Effector memory CD8-positive, alpha-beta T cell (primary cell): Measurements from ENCODE around the gene SEMA3E.
"Not testable (repeated sequence)": the region's sequence is repeated elsewhere in the genome, so short reads cannot be mapped to it uniquely, and the experiment has no call there.

ENCODE experiments used
- ATAC-seq: fragments of 150-1000 bp; cut with Tn5 transposase; replicated peaks from 2 replicates; pipeline ENCODE4 v1.10.0; 2021; ENCODE audit warnings: mild to moderate bottlenecking, moderate library complexity
- DNase-seq, 3 experiments: peaks; one replicate each; pipeline ENCODE4 v3.0.0; 2021
- H3K27ac Mint-ChIP-seq, 2 donors: one replicate each; pipeline ENCODE4 v1.8.0; 2022; ENCODE audit warnings: mild to moderate bottlenecking in 2 of 2, mixed read lengths in 2 of 2, moderate library complexity in 2 of 2
- H3K27me3 Mint-ChIP-seq, 2 donors: one replicate each; pipeline ENCODE4 v1.8.0; 2022; ENCODE audit warnings: mixed read lengths in 2 of 2
- H3K36me3 Mint-ChIP-seq: one replicate; pipeline ENCODE4 v1.8.0; 2022; ENCODE audit warnings: mild to moderate bottlenecking, moderate library complexity, mixed read lengths; ENCODE audit not compliant: insufficient read depth
- H3K4me1 Mint-ChIP-seq, 2 donors: one replicate each; pipeline ENCODE4 v1.8.0; 2022; ENCODE audit warnings: low read depth in 2 of 2, mixed read lengths in 2 of 2
- H3K4me3 Mint-ChIP-seq, 2 donors: one replicate each; pipeline ENCODE4 v1.8.0; 2022; ENCODE audit warnings: mild to moderate bottlenecking in 2 of 2, mixed read lengths in 2 of 2, moderate library complexity in 2 of 2
- H3K9me3 Mint-ChIP-seq, 2 donors: one replicate each; pipeline ENCODE4 v1.8.0; 2022; ENCODE audit warnings: mixed read lengths in 2 of 2
- total RNA-seq, 9 experiments: gene quantifications; one replicate each; lab custom pipeline; 2026; lab: John Stamatoyannopoulos, UW

The SEMA3E gene
- 0 to 0.30 (median 0) reads per million in 9 experiments for total RNA-seq

DNA sequence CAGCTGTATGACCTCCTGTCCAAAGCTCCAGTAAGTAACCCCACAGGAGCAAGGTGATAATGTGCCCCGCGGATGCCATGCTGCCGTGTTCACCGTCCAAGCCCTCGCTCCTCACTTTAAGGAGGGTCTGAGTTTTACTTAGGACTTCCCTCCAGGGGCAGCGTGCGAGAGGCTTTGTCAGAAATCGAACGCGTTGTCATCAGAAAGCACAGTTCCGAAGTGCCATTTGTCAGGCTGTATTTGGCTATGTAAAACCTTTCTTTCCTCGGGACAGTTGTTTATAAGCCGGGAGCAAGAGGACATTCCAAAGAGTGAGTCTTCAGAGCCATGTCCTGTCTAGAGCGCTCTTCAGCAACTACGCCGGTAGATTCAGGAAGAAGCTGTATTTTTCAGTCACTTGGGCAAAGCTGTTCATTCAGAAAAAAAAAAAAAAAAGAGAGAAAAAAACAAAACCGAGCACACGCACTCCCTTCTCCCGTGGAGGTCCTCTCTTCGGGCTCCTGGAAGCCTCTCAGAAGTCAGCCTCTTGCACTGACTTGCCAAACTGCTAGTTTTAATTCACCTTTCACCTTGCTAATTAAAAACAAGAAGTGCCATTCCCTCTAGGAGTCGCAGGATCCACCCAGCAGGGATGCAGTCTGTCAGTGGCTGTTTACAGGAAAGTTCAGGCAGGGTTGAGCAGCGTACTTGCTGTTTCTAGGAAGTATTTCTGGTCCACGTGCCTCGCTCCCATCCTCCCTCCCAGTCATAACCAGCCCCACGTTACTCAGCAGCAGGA is at the start of gene SEMA3E:
SEMA3E (minus strand) TSS at position 676 of the 778 bp plus-strand sequence.
- ATAC-seq (no peak), DNase-seq (no peak)
- Mint-ChIP-seq H3K27me3 (no peaks in the 10 kb centered on the region), H3K36me3 (no peaks in the 10 kb centered on the region), H3K4me3 (no peak within 1 kb of the TSS), H3K27ac (no peak within 1 kb of the TSS), H3K9me3 (peaks cover 7 to 10% of the 10 kb centered on the region in 2 donors), H3K4me1 (no peaks in the 10 kb centered on the region)

DNA sequence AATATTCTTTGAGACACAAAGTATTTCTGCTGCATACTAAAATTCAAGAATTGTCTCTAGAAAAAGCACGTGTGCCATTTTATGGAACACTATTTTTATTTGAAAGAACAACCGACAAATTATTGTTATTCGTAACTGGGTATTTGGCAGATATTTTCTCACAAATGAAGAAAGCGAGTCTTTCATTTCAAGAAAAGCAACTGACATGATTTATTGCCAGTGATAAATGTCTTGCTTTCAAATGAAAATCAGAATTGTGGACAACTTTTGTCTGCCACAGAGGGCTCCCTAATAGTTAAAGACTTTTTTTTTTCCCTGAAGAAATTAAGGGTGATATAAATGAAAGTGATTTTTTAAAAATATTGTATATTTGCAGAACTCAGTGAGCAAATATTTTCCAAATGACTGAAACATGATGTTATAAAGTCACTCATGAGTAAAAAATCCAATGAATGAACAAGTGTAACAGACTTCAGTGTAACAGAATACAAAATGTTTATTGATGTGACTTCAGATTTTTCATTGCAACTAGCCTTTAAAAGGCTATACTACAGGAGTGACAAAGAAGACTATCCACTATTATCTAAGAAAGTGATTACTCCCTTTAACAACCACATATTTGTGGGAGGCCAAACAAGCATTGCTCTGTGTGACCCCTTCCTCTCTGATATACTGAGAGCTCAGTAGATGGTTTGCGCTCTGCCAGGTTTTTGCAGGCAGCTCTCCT is 49.0 kb upstream of the SEMA3E start:
- Mint-ChIP-seq H3K27me3 (no peaks in the 10 kb centered on the region), H3K36me3 (no peaks in the 10 kb centered on the region), H3K27ac (no peak overlapping the region), H3K4me3 (no peak overlapping the region), H3K4me1 (no peaks in the 10 kb centered on the region), H3K9me3 (peaks cover 11 to 25% of the 10 kb centered on the region in 2 donors)
- no peak for DNase-seq
- no peak for ATAC-seq

DNA sequence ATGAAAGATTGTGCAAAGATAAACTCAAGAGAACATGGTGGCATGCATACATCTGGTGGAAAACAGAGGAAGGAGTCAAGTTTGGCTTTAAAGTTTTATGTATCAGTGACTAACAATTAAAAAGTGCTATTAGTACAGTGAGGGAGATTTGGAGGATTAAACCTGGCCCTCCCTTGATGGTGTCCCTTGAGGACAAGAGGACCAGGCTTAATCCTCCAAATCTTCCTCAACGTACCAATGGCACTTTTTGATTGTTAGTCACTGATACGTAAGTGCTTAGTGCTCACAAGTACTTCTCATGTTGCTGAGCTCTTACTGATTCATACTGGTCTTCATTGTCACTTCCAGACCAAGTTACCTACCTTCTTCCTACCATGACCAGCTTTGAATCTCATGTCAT is 47.2 kb upstream of the SEMA3E start:
- ATAC-seq = no peak
- no peak overlapping the region for H3K27ac Mint-ChIP-seq

DNA sequence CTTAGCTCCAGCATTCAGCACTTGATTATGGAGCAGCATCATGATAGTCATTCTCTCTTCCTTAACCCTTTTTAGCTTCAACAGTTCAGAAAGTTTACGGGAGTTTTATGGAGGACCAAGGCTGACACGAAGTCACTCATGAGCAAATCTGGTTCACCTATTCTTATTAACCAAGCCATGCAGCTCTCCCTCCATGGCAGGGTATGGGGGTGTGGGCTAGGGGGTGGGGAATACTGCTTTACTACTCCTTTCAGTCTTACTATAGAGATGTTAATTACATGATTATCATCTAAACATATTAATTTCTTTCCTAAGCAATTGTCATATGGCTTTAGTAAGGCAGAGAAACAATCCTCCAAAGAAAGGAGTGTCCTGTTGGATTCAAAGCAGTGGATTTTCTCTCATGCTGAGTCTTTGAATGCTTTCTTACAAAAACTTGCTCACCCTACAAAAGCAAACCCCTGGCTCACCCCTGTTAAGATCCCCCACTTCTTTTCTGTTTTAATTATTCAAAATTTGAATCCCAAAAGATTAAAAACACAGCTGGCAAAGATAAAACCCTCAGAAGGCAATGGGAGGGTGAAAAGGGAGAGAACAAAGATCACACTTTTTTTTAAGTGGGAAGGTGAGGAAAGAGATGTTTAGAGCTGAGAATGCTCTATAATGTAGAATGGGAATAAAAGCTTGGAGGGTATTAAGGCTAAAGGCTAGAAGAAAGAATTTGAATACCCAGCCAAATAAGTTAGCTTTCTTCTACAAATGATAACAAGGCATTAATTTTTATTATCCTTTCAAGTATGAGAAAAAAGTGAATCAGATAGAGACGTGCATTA is 46.4 kb upstream of the SEMA3E start:
- Mint-ChIP-seq H3K36me3 (no peaks in the 10 kb centered on the region), H3K9me3 (peaks cover 14 to 34% of the 10 kb centered on the region in 2 donors), H3K27me3 (no peaks in the 10 kb centered on the region), H3K4me1 (no peaks in the 10 kb centered on the region), H3K27ac (no peak overlapping the region), H3K4me3 (no peak overlapping the region)
- ATAC-seq (no peak), DNase-seq (no peak)

More for the DNA sequence above, 47.2 kb upstream of the SEMA3E start:
- H3K4me3 Mint-ChIP-seq = no peak overlapping the region
- no peaks in the 10 kb centered on the region for H3K36me3 Mint-ChIP-seq
- no peak for DNase-seq
- H3K27me3 Mint-ChIP-seq = no peaks in the 10 kb centered on the region
- H3K9me3 Mint-ChIP-seq = peaks cover 10 to 29% of the 10 kb centered on the region in 2 donors
- no peaks in the 10 kb centered on the region for H3K4me1 Mint-ChIP-seq

DNA sequence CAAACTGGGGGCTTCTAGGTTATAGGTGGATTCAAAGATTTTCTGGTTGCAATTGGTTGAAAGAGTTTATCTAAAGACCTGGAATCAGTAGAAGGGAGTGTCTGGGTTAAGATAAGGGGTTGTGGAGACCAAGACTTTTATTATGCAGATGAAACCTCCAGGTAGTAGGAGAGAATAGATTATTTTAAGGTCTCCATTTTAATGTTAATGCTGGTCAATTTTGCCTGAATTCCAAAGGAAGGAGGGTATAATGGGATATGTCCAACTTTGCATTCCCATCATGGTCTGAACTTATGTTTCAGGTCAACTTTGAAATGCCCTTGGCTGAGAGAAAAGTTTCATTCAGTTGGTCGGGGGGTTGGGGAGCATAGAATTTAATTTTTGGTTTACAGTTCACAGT is 44.3 kb upstream of the SEMA3E start:
- Mint-ChIP-seq H3K4me1 (no peaks in the 10 kb centered on the region), H3K27me3 (no peaks in the 10 kb centered on the region), H3K9me3 (peaks cover 14 to 26% of the 10 kb centered on the region in 2 donors), H3K4me3 (no peak overlapping the region), H3K27ac (no peak overlapping the region), H3K36me3 (no peaks in the 10 kb centered on the region)
- ATAC-seq = no peak
- DNase-seq = no peak

DNA sequence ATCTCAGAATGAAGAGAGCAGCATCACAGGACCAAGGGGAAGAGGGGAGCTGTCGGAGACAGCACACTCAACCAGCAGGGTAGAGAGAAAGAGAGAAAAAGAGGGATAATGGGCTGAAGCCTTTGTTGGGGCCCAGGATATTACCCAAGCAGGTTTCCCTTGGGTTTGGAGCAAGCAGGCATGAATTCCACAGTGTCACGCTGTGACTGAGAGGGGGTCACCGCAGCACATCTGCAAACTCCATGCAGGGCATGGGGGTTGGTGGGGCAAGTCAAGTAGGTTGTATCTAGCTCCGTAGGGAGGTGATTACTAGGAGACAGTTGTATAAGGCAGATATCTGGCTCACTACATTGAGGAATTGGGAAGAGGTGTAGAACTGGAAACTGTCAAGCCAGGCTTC is 42.2 kb upstream of the SEMA3E start:
- H3K27ac Mint-ChIP-seq = no peak overlapping the region
- H3K4me1 Mint-ChIP-seq = no peaks in the 10 kb centered on the region
- H3K36me3 Mint-ChIP-seq = no peaks in the 10 kb centered on the region
- no peaks in the 10 kb centered on the region for H3K27me3 Mint-ChIP-seq
- no peak overlapping the region for H3K4me3 Mint-ChIP-seq
- ATAC-seq = no peak
- peaks cover 14 to 15% of the 10 kb centered on the region in 2 donors for H3K9me3 Mint-ChIP-seq
- DNase-seq = no peak

DNA sequence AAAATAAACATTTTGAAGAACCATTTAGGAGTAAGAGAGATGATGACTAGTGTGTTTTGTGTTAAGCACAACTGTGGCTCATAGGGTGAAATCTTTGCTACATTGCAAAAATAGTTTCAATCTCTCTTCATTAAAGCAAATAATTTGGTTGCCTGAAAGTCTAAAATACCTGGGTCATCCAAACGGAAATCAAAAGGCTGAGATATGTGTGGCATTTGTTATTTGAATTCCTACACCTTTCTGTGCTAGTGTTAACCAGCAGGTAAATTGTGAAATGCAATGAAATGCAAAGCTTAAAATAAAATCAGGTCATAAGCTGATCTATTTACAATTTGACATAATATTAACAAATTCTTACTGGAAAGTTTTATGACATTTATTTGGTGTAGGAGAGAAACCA is 40.9 kb upstream of the SEMA3E start:
- no peaks in the 10 kb centered on the region for H3K4me1 Mint-ChIP-seq
- no peaks in the 10 kb centered on the region for H3K36me3 Mint-ChIP-seq
- H3K9me3 Mint-ChIP-seq = peaks cover 9 to 15% of the 10 kb centered on the region in 2 donors
- H3K27me3 Mint-ChIP-seq = no peaks in the 10 kb centered on the region
- DNase-seq = no peak
- ATAC-seq = no peak
- no peak overlapping the region for H3K4me3 Mint-ChIP-seq
- H3K27ac Mint-ChIP-seq = no peak overlapping the region

DNA sequence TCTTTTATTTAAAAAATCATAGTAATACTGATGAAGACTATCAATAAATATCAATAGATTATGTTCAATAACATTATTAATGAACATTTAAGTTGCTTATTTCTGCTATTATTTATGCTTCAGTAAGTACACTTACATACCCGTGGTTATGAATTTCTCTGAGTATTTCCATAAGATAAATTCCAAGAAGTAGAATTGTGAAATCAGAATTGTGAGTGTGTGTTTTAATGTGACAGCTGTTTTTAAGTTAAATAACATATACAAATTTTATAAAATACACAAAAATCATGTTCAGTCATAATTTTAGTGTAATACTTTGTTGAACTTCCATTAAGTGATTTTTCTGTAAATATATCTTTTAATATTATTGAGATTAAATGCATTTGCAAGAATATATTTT is 37.5 kb upstream of the SEMA3E start:
- no peaks in the 10 kb centered on the region for H3K27me3 Mint-ChIP-seq
- H3K36me3 Mint-ChIP-seq = no peaks in the 10 kb centered on the region
- no peak overlapping the region for H3K27ac Mint-ChIP-seq
- H3K4me1 Mint-ChIP-seq = no peaks in the 10 kb centered on the region
- H3K9me3 Mint-ChIP-seq = peaks cover 7 to 17% of the 10 kb centered on the region in 2 donors
- DNase-seq (no peak), ATAC-seq (no peak)
- H3K4me3 Mint-ChIP-seq = no peak overlapping the region

DNA sequence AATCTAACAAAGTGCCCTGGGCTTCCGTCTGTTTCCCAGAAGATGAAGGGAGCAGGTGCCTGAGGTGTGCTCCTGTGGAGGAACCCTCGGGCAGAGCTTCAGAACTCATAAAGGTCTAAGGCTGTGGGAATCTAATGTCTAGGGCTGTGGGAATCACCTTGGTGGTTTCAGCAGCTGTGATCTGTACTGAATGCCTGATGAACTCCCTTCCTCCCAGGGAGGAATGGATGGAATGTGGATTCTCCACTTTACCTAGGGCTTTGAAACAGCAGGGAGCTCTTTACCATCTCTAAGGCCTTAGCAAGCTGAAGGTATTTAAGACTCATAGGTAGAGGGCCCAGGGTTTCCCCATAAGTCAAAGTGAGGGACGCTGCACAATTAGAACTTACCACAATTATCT is 36.0 kb upstream of the SEMA3E start:
- Mint-ChIP-seq H3K27ac (no peak overlapping the region), H3K36me3 (no peaks in the 10 kb centered on the region), H3K4me3 (no peak overlapping the region), H3K4me1 (no peaks in the 10 kb centered on the region), H3K27me3 (no peaks in the 10 kb centered on the region), H3K9me3 (peaks cover 2 to 10% of the 10 kb centered on the region in 2 donors)
- DNase-seq (no peak), ATAC-seq (no peak)

DNA sequence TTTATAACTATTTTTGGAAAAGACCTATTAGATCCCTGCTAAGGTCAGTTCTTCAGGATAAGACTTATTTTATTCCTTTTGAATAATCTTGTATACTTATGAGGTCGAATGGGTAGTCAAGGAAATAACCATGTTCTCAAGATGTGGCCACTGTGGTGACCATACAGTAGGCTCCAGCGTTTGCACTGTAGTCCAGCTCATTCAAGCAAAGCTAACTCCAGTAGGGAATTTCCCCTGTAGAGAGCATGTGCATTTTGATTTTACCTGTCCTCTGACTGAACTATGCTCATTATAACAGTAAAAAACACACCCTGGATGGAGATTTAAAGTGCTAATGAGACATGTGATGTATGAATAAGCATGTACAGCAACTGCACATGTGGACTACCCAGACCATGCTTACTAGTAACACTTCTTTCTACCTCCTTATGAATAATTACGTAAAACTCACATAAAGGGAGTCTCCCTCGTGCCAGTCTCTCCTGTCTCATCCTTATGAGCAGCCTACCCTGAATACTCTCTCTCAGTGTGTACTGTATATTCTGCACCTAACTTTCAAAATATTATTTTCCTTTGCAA is 32.4 kb upstream of the SEMA3E start:
- no peak overlapping the region for H3K27ac Mint-ChIP-seq
- DNase-seq = no peak
- H3K27me3 Mint-ChIP-seq = no peaks in the 10 kb centered on the region
- ATAC-seq = no peak
- no peaks in the 10 kb centered on the region for H3K4me1 Mint-ChIP-seq
- peaks cover 10 to 24% of the 10 kb centered on the region in 2 donors for H3K9me3 Mint-ChIP-seq
- no peak overlapping the region for H3K4me3 Mint-ChIP-seq
- no peaks in the 10 kb centered on the region for H3K36me3 Mint-ChIP-seq

DNA sequence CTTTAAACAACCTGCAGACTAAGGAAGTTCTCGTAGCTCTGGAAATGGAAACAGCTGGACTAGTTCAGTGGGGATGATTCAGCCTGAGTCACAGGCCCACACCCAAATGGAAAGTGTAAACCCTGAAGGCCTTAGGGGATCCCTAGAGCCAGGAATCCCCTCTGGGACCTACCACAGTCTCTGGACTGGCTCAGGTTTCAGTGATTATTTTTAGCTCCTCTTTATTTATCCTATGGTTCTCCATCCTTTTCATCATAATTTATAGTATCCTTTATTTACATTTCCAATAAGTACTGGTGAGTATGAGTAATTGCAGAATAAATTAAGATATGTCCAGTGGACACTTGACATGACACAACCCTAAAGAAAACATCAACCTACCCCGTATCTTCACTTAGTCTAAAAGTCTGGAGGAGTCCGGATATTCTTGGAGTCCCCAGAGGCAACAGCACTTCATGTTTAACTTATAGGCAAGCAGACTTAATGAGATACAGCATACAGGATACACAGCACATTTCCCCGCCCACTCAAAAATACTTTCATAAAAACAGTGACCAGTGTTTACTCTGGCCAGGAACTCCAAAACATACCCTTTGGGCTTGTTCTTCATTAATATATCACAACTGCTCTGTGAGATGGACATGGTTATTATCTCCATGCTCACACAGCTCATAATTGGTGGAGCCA is 28.4 kb upstream of the SEMA3E start:
- no peak for DNase-seq
- Mint-ChIP-seq H3K9me3 (peaks cover 10 to 19% of the 10 kb centered on the region in 2 donors), H3K36me3 (no peaks in the 10 kb centered on the region)

DNA sequence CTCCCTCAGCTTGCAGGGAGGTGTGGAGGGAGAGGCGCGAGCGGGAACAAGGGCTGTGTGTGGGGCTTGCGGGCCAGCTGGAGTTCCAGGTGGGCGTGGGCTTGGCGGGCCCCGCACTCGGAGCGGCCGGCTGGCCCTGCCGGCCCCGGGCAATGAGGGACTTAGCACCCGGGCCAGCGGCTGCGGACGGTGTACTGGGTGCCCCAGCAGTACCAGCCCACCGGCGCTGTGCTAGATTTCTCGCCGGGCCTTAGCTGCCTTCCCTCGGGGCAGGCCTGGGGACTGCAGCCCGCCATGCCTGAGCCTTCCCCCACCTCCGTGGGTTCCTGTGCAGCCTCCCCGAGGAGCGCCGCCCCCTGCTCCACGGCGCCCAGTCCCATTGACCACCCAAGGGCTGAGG is 24.4 kb upstream of the SEMA3E start:
- H3K27ac Mint-ChIP-seq, H3K4me1 Mint-ChIP-seq, ATAC-seq, H3K4me3 Mint-ChIP-seq, H3K9me3 Mint-ChIP-seq, H3K27me3 Mint-ChIP-seq, DNase-seq, H3K36me3 Mint-ChIP-seq: not testable (repeated sequence)

More for the DNA sequence above, 28.4 kb upstream of the SEMA3E start:
- Mint-ChIP-seq H3K27ac (no peak overlapping the region), H3K27me3 (no peaks in the 10 kb centered on the region), H3K4me1 (no peaks in the 10 kb centered on the region), H3K4me3 (no peak overlapping the region)
- ATAC-seq = no peak

DNA sequence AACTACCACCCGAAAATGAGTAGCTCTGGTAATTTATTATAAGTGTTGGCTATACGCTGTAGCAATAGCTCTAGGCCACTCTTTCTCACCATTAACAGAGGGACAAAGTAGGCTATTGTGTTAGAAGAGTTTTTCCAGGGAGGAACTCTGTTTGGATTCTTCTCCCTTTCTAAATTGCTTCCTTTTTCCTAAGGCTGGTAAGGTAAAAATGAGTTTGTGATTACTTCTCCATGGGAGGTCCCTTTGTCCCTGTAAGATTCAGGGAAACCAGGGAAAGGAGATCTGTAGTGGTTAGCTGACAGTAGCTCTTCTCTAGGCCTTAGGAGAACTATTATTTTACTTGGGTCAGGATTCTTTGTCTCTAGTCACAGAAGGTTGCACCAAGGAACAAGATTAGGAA is 23.2 kb upstream of the SEMA3E start:
- no peaks in the 10 kb centered on the region for H3K36me3 Mint-ChIP-seq
- DNase-seq (no peak), ATAC-seq (no peak)
- no peaks in the 10 kb centered on the region for H3K4me1 Mint-ChIP-seq
- no peaks in the 10 kb centered on the region for H3K27me3 Mint-ChIP-seq
- H3K9me3 Mint-ChIP-seq = peaks cover 0 to 3% of the 10 kb centered on the region in 2 donors
- H3K4me3 Mint-ChIP-seq = no peak overlapping the region
- no peak overlapping the region for H3K27ac Mint-ChIP-seq
